Breast epithelium (tissue), 4 donors: Measurements from ENCODE around the gene ART1. TPM values are rescaled to one million over a fixed set of nuclear protein-coding genes. Genes with fewer than 3 reads are reported as not detected.

Experiments used
- DNase-seq, 2 donors: peaks; one replicate each; pipeline ENCODE4 v3.0.0-alpha.2; 2019; ENCODE audit warnings: low spot score in 2 of 2
- H3K27ac ChIP-seq, 2 donors: fragments of 200-600 bp; sonication (generic) in 1 of 2; one replicate each; pipeline ENCODE4 v1.5.1; 2016 to 2019; ENCODE audit warnings: mild to moderate bottlenecking in 1 of 2
- H3K27me3 ChIP-seq, 2 donors: fragments of 200-600 bp; sonication (generic) in 1 of 2; one replicate each; pipeline versions ENCODE4 v1.5.1 to v1.6.0; 2017 to 2019; ENCODE audit warnings: control low read depth in 1 of 2, mild to moderate bottlenecking in 1 of 2
- H3K36me3 ChIP-seq: fragments of 200-600 bp; one replicate; pipeline ENCODE4 v1.5.1; 2019
- H3K4me1 ChIP-seq, 2 donors: fragments of 200-600 bp; sonication (generic); one replicate each; pipeline ENCODE4 v1.5.1; 2016 to 2019; ENCODE audit warnings: control low read depth in 1 of 2
- H3K4me3 ChIP-seq, 3 donors: fragments of 200-600 bp; sonication (generic); 1 replicate in 2 of 3; 2 replicates in 1 of 3; pipeline ENCODE4 v1.5.1; 2016 to 2019; ENCODE audit warnings: mild to moderate bottlenecking in 3 of 3, moderate library complexity in 2 of 3
- H3K9me3 ChIP-seq, 2 donors: fragments of 200-600 bp; sonication (generic) in 1 of 2; one replicate each; pipeline ENCODE4 v1.5.1; 2016 to 2019; ENCODE audit warnings: control low read depth in 1 of 2
- POLR2A ChIP-seq: fragments of 450-650 bp; IDR thresholded peaks from one replicate; pipeline ENCODE4 v1.6.1; 2016; ENCODE audit warnings: antibody characterized with exemption, mild to moderate bottlenecking, moderate library complexity
- POLR2AphosphoS5 ChIP-seq, 3 donors: sonication (generic); formaldehyde crosslinking; IDR thresholded peaks; one replicate each; pipeline ENCODE4 v1.6.1; 2017; ENCODE audit warnings: antibody characterized with exemption in 3 of 3
- intact Hi-C: fragments of 100-400 bp; cut with DNase I; formaldehyde crosslinking; loops from one replicate; pipeline ENCODE4 v1.15.1; 2023; ENCODE audit warnings: low total_unique reads
- total RNA-seq, 3 donors: library from RNA; depleted of rRNA; stranded (reverse); fragments of >200 nt; gene quantifications; one replicate each; pipeline ENCODE4 v1.1.0, GENCODE V29; 2016
- TF ChIP-seq, protein P1 (sequence below), 3 donors: fragments of 450-650 bp; IDR thresholded peaks; one replicate each; pipeline ENCODE4 v1.5.1; 2016 to 2017; ENCODE audit warnings: antibody characterized with exemption in 3 of 3, mild to moderate bottlenecking in 3 of 3, moderate library complexity in 3 of 3

Gene ART1
- total RNA-seq, 3 donors from 2014 or later: not detected

DNA sequence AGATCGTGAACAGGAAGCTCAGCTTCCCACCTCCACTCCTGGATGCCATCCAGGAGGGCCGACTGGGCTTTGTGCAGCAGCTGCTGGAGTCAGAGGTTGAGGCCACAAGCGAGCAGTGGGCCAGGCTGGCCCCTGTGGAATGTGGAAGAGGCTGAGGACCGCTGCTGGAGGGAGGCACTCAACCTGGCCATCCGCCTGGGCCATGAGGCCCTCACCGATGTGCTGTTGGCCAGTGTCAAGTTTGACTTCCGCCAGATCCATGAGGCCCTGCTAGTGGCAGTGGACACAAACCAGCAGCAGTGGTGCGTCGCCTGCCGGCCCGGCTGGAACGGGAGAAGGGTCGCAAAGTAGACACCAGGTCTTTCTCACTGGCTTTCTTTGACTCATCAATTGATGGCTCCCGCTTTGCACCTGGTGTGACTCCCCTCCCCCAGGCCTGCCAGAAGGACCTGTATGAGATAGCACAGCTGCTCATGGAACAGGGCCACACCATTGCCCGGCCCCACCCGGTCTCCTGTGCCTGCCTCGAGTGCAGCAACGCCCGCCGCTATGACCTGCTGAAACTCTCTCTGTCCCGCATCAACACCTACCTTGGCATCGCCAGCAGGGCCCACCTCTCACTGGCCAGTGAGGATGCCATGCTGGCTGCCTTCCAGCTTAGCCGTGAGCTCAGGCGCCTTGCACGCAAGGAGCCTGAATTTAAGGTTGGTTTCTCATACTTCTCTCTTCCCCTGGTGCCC, 28.0 kb upstream of the ART1 start:
- Histone ChIP-seq H3K4me3 (no peak overlapping the region), H3K9me3 (peaks cover 0 to 3% of the 10 kb centered on the region in 2 donors), H3K4me1 (no peaks in the 10 kb centered on the region), H3K27ac (no peak overlapping the region), H3K27me3 (no peaks in the 10 kb centered on the region), H3K36me3 (no peaks in the 10 kb centered on the region)
- DNase-seq: no peak
- intact Hi-C loops: no loop called here
- TF ChIP-seq POLR2AphosphoS5 (IDR thresholded peaks at IDR 0.05): no peak

- TF ChIP-seq POLR2AphosphoS5 (IDR thresholded peaks at IDR 0.05): no peak
- TF ChIP-seq, protein P1, sequence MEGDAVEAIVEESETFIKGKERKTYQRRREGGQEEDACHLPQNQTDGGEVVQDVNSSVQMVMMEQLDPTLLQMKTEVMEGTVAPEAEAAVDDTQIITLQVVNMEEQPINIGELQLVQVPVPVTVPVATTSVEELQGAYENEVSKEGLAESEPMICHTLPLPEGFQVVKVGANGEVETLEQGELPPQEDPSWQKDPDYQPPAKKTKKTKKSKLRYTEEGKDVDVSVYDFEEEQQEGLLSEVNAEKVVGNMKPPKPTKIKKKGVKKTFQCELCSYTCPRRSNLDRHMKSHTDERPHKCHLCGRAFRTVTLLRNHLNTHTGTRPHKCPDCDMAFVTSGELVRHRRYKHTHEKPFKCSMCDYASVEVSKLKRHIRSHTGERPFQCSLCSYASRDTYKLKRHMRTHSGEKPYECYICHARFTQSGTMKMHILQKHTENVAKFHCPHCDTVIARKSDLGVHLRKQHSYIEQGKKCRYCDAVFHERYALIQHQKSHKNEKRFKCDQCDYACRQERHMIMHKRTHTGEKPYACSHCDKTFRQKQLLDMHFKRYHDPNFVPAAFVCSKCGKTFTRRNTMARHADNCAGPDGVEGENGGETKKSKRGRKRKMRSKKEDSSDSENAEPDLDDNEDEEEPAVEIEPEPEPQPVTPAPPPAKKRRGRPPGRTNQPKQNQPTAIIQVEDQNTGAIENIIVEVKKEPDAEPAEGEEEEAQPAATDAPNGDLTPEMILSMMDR (IDR thresholded peaks at IDR 0.05): no peak
- no peak for TF ChIP-seq POLR2A
Observed at GRCh38 chr11:3617990-3618389, 26.9 kb upstream of the ART1 start.

GRCh38 chr11:3622521-3622920, 22.4 kb upstream of the ART1 start:
- no peaks in the 10 kb centered on the region for H3K36me3 ChIP-seq
- DNase-seq: peak in 1 of 2 donors; percentile 20
- no peak for TF ChIP-seq POLR2AphosphoS5 (IDR thresholded peaks at IDR 0.05)
- TF ChIP-seq POLR2A: no peak
- TF ChIP-seq, protein P1 (IDR thresholded peaks at IDR 0.05): no peak
- intact Hi-C loops: no loop called here
- no peaks in the 10 kb centered on the region for H3K4me1 ChIP-seq
- H3K27me3 ChIP-seq: no peaks in the 10 kb centered on the region
- H3K27ac ChIP-seq: no peak overlapping the region
- no peak overlapping the region for H3K4me3 ChIP-seq
- H3K9me3 ChIP-seq: no peaks in the 10 kb centered on the region

More at GRCh38 chr11:3617990-3618389, 26.9 kb upstream of the ART1 start:
- DNase-seq: no peak
- no peaks in the 10 kb centered on the region for H3K36me3 ChIP-seq
- H3K9me3 ChIP-seq: no peaks in the 10 kb centered on the region
- intact Hi-C loops: no loop called here
- no peak overlapping the region for H3K27ac ChIP-seq
- no peak overlapping the region for H3K4me3 ChIP-seq
- no peaks in the 10 kb centered on the region for H3K4me1 ChIP-seq
- H3K27me3 ChIP-seq: no peaks in the 10 kb centered on the region

- Histone ChIP-seq H3K9me3 (no peaks in the 10 kb centered on the region), H3K27ac (no peak overlapping the region), H3K27me3 (no peaks in the 10 kb centered on the region), H3K4me1 (no peaks in the 10 kb centered on the region), H3K36me3 (no peaks in the 10 kb centered on the region), H3K4me3 (no peak overlapping the region)
- no peak for TF ChIP-seq POLR2A
- TF ChIP-seq POLR2AphosphoS5 (IDR thresholded peaks at IDR 0.05): no peak
- TF ChIP-seq, protein P1 (IDR thresholded peaks at IDR 0.05): no peak
- DNase-seq: peak in 1 of 2 donors; percentile 34
- intact Hi-C loops: no loop called here
Observed at GRCh38 chr11:3623121-3623520, 21.8 kb upstream of the ART1 start.

DNA sequence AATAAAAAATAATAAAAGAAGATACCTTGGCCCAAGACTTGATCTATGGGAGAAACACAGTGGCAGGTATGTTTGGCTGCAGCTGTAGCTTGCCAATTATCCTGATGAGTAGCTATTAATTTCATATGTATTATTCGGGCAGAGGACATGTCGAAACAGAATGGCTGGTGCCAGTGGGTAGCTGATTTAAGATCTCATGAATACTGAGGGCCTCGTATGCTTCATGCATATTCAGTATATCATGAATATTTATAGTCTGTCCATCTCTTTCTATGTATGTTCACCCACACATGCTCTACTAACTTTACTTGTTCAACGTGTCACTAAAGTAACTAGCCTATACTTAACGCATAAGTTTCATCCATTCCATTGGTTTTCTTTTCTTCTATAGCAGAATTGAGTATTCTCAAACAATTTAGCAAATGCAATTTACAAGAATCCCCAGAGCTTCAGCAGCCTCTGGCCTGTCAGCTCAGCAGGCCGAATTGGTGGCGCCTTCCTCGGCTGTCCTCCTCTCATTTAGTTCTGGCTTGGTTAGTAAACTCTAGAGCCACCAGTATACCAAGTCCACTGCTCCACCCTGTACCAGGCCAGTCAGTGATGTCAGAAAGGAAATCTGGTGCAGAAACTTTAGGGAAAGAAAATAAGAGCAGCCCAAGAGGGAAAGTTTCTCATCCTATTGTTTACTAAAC, 21.0 kb upstream of the ART1 start:
- H3K4me3 ChIP-seq: no peak overlapping the region
- DNase-seq: no peak
- intact Hi-C loops: no loop called here
- TF ChIP-seq, protein P1 (IDR thresholded peaks at IDR 0.05): no peak
- TF ChIP-seq POLR2AphosphoS5 (IDR thresholded peaks at IDR 0.05): no peak
- no peak for TF ChIP-seq POLR2A
- no peaks in the 10 kb centered on the region for H3K36me3 ChIP-seq
- H3K27me3 ChIP-seq: no peaks in the 10 kb centered on the region
- no peaks in the 10 kb centered on the region for H3K9me3 ChIP-seq
- no peaks in the 10 kb centered on the region for H3K4me1 ChIP-seq
- H3K27ac ChIP-seq: no peak overlapping the region
